ENCODE measurements around the gene OR10AD1. TPM values are rescaled to one million over a fixed set of nuclear protein-coding genes. Genes with fewer than 3 reads are reported as not detected.

OR10AD1 gene
- total RNA-seq, 2 experiments from 2014 or later: not detected

DNA sequence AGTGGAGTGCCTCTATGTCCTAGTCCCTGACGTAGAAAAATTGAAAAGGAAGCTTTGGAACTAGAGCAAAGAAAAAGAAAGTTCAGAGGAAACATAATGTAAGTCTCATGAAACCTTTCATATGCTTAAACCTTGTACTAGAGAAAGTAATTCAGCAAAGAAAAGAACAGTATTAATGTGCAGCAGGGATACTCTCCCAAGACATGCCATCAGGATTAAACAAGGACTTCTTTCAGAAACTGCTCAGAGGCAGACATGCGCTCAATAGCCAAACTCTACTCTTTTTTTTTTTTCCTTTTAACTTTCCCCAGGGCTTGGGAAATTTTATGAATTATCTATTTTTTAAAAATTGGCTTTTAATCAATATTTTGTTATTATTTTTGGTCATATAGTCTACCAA is 38.6 kb downstream of the OR10AD1 start:
- no peaks in the 10 kb centered on the region for H3K4me1 ChIP-seq (ENCODE audit: insufficient read depth, low read length, poor library complexity, severe bottlenecking)
- TF ChIP-seq CTCF (conservative IDR thresholded peaks at IDR 0.05; ENCODE audit: low read length) (no peak), EZH2phosphoT487 (IDR thresholded peaks at IDR 0.05; ENCODE audit: borderline replicate concordance, low read depth, low read length) (no peak)
- no peak overlapping the region for H2AFZ ChIP-seq (ENCODE audit: low read length)
- BruUV-seq (replicated peaks): no TSS peak
- H3K9me3 ChIP-seq (ENCODE audit: low read length): no peaks in the 10 kb centered on the region
- H3K79me2 ChIP-seq (ENCODE audit: insufficient read depth, low read depth, low read length): no peaks in the 10 kb centered on the region
- no peaks in the 10 kb centered on the region for H4K20me1 ChIP-seq (ENCODE audit: insufficient read depth, low read length)
- no peaks in the 10 kb centered on the region for H3K9me2 ChIP-seq (ENCODE audit: insufficient read depth, low read length)
- no peaks in the 10 kb centered on the region for H3K36me3 ChIP-seq (ENCODE audit: insufficient read depth, low read length)
- H3K4me3 ChIP-seq (ENCODE audit: low read depth, low read length, poor library complexity, severe bottlenecking): no peak overlapping the region
- no peak for DNase-seq (ENCODE audit: low spot score)
- ChIA-PET CTCF (ENCODE audit: unreplicated experiment) (no interaction called here), POLR2A (no interaction called here)
- H3K27ac ChIP-seq (ENCODE audit: low read depth, low read length, poor library complexity, severe bottlenecking): no peak overlapping the region
- intact Hi-C loops (cut with micrococcal nuclease; ENCODE audit: unreplicated experiment): loop anchor here (2.0 kb wide), 1 partner anchor 80 kb away; no protein-coding TSS in a partner anchor
- no peak overlapping the region for H3K4me2 ChIP-seq (ENCODE audit: low read length)

DNA sequence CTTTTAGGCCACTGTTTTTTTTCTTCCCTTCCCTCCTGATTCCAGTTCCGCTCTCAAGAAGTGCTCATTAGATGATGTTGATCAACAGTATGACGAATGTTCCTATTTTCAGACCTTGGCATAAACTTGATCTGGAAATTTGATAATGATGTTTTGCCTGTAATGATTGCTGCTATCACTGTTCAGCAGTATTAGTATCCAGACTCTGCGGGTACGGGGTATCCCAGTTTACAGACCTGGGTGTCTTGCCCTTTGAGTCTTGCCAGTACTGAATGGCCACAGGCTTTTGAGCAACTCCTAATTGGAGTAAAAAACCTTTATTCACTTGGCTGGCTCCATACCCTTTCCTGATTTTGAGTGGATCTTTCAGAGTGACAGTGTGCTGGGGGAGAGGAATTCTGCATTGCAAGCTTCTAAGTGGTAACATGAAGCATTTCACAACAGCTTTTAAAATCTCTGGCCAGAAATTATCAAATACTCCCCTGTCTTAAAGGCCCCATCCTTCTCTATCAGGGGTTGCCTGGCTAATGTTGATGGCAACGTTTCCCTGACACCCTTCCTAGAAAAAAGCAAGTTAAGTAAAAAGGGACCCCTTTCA is 39.8 kb downstream of the OR10AD1 start:
- intact Hi-C loops (cut with micrococcal nuclease; ENCODE audit: unreplicated experiment): no loop called here
- POLR2A ChIA-PET: interaction anchor here (0.6 kb wide), 1 partner anchor 1455 kb away, joined by 3 read pairs; no protein-coding TSS in a partner anchor

More for the DNA sequence above, 39.8 kb downstream of the OR10AD1 start:
- no peaks in the 10 kb centered on the region for H3K79me2 ChIP-seq (ENCODE audit: insufficient read depth, low read depth, low read length)
- CTCF ChIA-PET (ENCODE audit: unreplicated experiment): no interaction called here
- no peaks in the 10 kb centered on the region for H4K20me1 ChIP-seq (ENCODE audit: insufficient read depth, low read length)
- H3K4me2 ChIP-seq (ENCODE audit: low read length): no peak overlapping the region
- no TSS peak for BruUV-seq (replicated peaks)
- no peak overlapping the region for H2AFZ ChIP-seq (ENCODE audit: low read length)
- TF ChIP-seq EZH2phosphoT487 (IDR thresholded peaks at IDR 0.05; ENCODE audit: borderline replicate concordance, low read depth, low read length) (no peak), CTCF (conservative IDR thresholded peaks at IDR 0.05; ENCODE audit: low read length) (no peak)
- no peak overlapping the region for H3K4me3 ChIP-seq (ENCODE audit: low read depth, low read length, poor library complexity, severe bottlenecking)
- no peaks in the 10 kb centered on the region for H3K36me3 ChIP-seq (ENCODE audit: insufficient read depth, low read length)
- no peak overlapping the region for H3K27ac ChIP-seq (ENCODE audit: low read depth, low read length, poor library complexity, severe bottlenecking)
- no peaks in the 10 kb centered on the region for H3K9me3 ChIP-seq (ENCODE audit: low read length)
- DNase-seq (ENCODE audit: low spot score): no peak
- no peaks in the 10 kb centered on the region for H3K9me2 ChIP-seq (ENCODE audit: insufficient read depth, low read length)
- H3K4me1 ChIP-seq (ENCODE audit: insufficient read depth, low read length, poor library complexity, severe bottlenecking): peaks cover under 1% of the 10 kb centered on the region
